Fibroblast of the aortic adventitia (primary cell): Measurements from ENCODE around the gene HAS3. TPM values are rescaled to one million over a fixed set of nuclear protein-coding genes. Genes with fewer than 3 reads are reported as not detected.

ENCODE experiments used
- DNase-seq: peaks from one replicate; pipeline ENCODE4 v3.0.0-alpha.2; 2010; ENCODE audit warnings: low read depth
- H3K4me3 ChIP-seq: 2 replicates; pipeline ENCODE4 v1.5.1; 2011; ENCODE audit warnings: low read depth, mild to moderate bottlenecking, control low read depth, low read length, moderate library complexity
- total RNA-seq: library from RNA; depleted of rRNA; stranded (reverse); fragments of >200 nt; gene quantifications from 2 replicates; pipeline ENCODE4 v1.2.3, GENCODE V29; 2012; ENCODE audit warnings: low replicate concordance
- TF ChIP-seq, protein P1 (sequence below): IDR thresholded peaks from 2 replicates; pipeline ENCODE4 v1.5.1; 2011; ENCODE audit warnings: mild to moderate bottlenecking, low read length, control low read depth, inconsistent platforms; ENCODE audit not compliant: insufficient read depth

Gene HAS3
- total RNA-seq, 1 donor, result 0.81 TPM

DNA sequence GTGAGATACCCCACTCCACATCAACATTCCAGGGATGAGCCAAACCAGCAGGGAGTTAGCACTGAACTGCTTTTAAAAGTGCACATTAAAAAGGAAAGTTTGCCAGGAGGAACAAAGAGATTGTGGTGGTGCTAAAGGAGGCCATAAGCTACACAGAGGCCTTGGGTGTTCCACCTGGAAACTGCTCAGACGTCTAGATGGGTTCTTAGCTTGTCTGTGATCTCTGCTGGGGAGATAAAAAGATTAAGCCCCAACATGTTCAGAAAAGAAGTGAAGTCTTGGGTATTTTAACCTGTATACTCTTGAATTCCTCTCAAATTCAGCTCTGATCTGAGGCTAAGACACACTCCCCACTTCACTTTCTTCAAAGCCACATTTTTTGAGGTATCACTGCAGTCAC, 10.4 kb downstream of the HAS3 start:
- H3K4me3 ChIP-seq, result no peak overlapping the region
- TF ChIP-seq, protein P1, sequence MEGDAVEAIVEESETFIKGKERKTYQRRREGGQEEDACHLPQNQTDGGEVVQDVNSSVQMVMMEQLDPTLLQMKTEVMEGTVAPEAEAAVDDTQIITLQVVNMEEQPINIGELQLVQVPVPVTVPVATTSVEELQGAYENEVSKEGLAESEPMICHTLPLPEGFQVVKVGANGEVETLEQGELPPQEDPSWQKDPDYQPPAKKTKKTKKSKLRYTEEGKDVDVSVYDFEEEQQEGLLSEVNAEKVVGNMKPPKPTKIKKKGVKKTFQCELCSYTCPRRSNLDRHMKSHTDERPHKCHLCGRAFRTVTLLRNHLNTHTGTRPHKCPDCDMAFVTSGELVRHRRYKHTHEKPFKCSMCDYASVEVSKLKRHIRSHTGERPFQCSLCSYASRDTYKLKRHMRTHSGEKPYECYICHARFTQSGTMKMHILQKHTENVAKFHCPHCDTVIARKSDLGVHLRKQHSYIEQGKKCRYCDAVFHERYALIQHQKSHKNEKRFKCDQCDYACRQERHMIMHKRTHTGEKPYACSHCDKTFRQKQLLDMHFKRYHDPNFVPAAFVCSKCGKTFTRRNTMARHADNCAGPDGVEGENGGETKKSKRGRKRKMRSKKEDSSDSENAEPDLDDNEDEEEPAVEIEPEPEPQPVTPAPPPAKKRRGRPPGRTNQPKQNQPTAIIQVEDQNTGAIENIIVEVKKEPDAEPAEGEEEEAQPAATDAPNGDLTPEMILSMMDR, result no peak
- no peak for DNase-seq

DNA sequence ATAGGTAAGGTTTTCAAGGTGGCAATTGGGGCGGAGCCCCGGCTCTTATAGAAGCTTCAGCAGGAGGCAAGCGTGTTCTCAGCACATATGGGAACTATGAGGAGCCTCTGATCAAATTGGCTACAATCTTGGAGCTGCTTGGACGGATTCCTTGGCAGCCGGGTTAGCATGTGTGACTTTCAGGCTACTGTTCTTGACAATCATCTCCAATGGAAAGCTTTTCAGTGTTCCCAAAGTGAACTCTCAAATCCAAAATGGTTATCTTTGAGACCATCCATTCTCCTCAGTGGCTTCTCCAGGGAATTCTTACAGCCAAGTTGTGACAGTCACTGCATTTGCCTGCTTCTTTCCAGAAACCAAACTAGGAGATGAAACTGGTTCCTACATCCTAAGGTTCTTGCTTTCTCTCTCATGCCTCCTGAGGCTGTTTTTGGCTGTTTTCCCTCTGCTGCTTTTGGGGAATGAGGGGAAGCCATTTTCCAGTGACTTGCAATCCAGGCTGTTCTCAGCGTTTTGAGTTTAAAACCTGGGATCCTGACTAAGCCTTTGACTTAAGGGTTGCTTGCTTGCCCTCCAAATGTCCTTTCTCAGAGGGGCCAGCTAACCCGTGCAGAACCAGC, 10.9 kb downstream of the HAS3 start:
- DNase-seq, result no peak
- H3K4me3 ChIP-seq, result no peak overlapping the region
- TF ChIP-seq, protein P1, result no peak

DNA sequence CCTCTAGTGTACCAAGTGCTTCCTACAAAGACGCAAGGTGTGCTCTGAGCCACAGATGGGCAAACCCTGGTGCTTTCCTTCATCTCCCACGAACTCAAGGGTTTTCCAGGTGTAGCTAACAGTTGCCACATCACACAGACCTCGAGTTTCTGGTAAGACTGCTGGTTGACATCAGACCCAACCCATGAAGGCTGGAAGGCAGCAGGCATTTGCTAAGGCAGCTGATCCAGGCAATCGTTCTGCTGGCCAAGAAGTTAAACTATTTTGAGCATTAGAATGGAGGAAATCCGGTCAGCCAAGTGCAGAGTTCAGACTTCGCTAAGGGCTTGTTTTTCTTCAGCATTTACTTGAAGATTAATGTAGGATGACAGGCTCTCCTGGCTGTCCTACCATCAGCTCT, 11.5 kb downstream of the HAS3 start:
- peak; percentile 28 for DNase-seq
- H3K4me3 ChIP-seq, result no peak overlapping the region
- TF ChIP-seq, protein P1, result no peak

DNA sequence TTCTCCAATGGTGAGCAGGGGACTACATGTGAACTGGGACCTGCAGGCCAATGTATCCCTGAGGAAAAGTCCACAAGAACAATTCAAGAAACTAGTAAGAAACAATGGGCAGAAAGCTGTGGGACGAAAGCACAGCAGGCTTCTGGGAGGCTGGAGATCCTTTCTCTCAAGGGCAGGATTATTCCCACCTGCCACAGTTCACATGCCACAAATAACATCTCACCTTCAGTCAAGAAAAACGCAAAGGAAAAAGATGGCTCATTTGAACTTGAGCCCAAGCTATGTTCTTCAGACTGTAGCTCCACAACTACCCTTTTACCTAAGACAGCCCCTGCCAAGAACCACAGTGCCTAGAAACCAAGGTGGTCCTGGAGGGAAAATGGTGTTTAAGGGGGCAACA, 13.0 kb downstream of the HAS3 start:
- no peak overlapping the region for H3K4me3 ChIP-seq
- TF ChIP-seq, protein P1, result no peak
- DNase-seq, result no peak

DNA sequence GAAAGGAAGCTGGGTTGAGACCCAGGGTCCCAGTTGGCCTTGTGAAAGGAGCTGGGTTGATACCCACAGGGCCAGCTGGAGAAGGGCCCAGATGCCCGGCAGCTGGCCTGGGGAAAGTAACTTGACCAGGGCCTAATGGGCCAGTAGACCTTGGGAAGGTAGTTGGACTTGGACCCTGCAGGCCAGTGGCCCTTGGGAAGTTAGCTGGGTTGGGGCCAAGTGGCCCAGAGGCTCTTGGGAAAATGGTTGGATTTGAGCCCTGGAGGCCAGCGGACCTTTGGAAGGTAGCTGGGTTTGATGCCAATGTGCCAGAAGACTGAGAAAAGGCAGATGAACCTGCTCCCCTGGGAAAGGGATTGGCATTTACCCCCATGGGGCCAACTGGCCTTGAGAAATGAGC, 13.5 kb downstream of the HAS3 start:
- no peak for DNase-seq
- TF ChIP-seq, protein P1, result no peak
- H3K4me3 ChIP-seq, result no peak overlapping the region

DNA sequence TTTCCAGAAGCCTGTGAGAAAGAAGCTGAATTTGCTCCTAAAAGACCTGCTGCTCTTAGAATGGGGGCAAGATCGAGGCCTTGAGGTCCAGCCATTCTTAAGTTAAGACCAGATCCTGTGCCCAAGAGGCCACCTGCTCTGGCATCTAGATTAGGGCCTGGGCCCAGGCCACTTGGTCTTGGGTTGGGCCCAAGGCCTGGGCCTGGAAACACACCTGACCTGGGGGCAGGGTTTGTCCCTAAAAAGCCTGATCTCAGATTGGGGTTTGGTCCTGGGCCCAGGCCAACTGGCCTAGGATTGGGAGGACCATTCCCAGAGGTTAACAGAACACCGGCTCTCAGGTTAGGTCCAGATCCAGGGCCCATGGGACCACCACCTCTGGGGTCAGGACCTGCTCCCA, 14.1 kb downstream of the HAS3 start:
- TF ChIP-seq, protein P1, result no peak
- no peak for DNase-seq
- H3K4me3 ChIP-seq, result no peak overlapping the region

DNA sequence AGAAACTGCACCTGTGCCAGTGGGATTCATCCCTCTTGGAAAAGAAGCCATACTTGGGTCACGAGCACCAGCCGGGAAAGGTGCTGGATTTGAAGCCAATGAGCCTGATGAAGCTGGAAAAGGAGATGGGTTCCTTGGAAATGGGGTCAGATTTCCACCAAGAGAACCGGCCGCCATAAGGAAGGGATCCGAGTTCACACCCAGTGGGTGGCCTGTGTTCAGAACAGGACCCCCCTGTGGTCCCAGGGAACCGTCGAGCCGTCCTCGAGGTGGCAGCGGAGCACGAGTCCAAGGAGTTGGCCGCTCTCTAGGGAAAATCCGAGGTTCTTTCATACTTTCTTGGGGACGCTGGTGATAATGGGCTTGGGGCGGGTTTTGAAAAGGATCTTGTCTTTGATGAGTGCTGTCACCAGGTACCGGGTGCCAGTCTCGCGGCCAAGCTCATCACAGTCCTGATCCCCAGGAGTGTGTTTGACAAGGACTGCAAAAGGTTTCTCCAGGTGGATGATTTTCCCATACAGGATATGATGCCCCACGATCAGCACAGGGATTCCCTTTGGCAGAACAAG, 14.7 kb downstream of the HAS3 start:
- DNase-seq, result no peak
- TF ChIP-seq, protein P1, result no peak
- no peak overlapping the region for H3K4me3 ChIP-seq
